ENCODE data around the gene B4GALNT4. TPM values are rescaled to one million over a fixed set of nuclear protein-coding genes. Genes with fewer than 3 reads are reported as not detected.

B4GALNT4 gene
- total and polyA plus RNA-seq, 2 of the 8 experiments (the other 6 are each of a cell fraction or from before 2014, with no cell fraction given) = 40.9 to 76.3 TPM

DNA sequence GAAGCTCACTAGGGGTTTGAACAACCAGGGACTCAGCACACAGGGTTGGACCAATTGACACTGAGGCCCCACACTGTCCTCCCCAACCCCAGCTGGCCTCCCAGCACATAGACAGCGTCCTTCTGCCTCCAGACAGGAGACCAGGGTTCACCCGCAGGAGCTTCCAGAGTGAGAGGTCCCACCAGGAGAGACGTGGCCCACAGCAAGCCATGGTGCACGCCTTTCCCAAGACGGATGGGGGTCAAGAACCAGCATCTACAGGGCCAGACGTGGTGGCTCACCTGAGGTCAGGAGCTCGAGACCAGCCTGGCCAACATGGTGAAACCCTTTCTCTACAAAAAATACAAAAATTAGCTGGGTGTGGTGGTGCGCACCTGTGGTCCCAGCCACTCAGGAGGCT lies 57.6 kb downstream of the B4GALNT4 start:
- POLR2A ChIA-PET (ENCODE audit: partially characterized antibody) = interaction anchor here (1.3 to 3.7 kb wide), 4 partner anchors 11 to 24 kb away, joined by 4 to 23 read pairs (median 5); partner anchors contain the start of genes PTDSS2 and SIGIRR
- H3K27me3 ChIP-seq (replicated peaks in 1 of 4; ENCODE audit: control insufficient read depth in 3 of 4, extremely low read depth in 1 of 4, insufficient read depth in 3 of 4, low read length in 3 of 4) = no peaks in the 10 kb centered on the region
- H3K4me1 ChIP-seq (replicated peaks in 1 of 4; ENCODE audit: control insufficient read depth in 3 of 4, insufficient read depth in 4 of 4, low read length in 3 of 4) = no peaks in the 10 kb centered on the region; a peak in 1 of 7 replicates
- no peaks in the 10 kb centered on the region for H3K79me1 ChIP-seq (ENCODE audit: low read depth, low read length)
- CTCF ChIA-PET (ENCODE audit: partially characterized antibody) = interaction anchor here (0.7 to 1.9 kb wide), 3 partner anchors 12 to 22 kb away, joined by 3 to 6 read pairs (median 3); partner anchors contain the start of gene SIGIRR
- H3K18ac ChIP-seq (ENCODE audit: extremely low read depth, low read length) = no peak overlapping the region
- H2BK12ac ChIP-seq (ENCODE audit: low read depth, low read length) = no peak overlapping the region
- H3K23ac ChIP-seq (ENCODE audit: insufficient read length) = no peak overlapping the region
- FAIRE-seq = no peak
- H3K4me2 ChIP-seq (ENCODE audit: insufficient read depth in 1 of 2, low read depth in 2 of 2, low read length in 2 of 2) = no peak overlapping the region
- H2AFZ ChIP-seq (ENCODE audit: low read length) = no peak overlapping the region
- H3K9me3 ChIP-seq (ENCODE audit: insufficient read depth in 2 of 2, low read depth in 1 of 2, low read length in 1 of 2) = no peaks in the 10 kb centered on the region
- H2BK120ac ChIP-seq (replicated peaks; ENCODE audit: low read depth, low read length) = no peak overlapping the region
- H3K4me3 ChIP-seq (ENCODE audit: extremely low read depth in 1 of 4, insufficient read depth in 2 of 4, low read depth in 3 of 4, low read length in 4 of 4) = no peak overlapping the region
- H4K5ac ChIP-seq (ENCODE audit: insufficient read length, low read depth, low read length) = no peak overlapping the region
- H3K14ac ChIP-seq (ENCODE audit: insufficient read length) = no peak overlapping the region
- H4K8ac ChIP-seq (ENCODE audit: extremely low read depth, insufficient read depth, low read length) = no peak overlapping the region
- H3K23me2 ChIP-seq (ENCODE audit: low read depth, low read length) = no peaks in the 10 kb centered on the region
- H2BK5ac ChIP-seq (ENCODE audit: low read depth, low read length) = no peak overlapping the region
- no peak overlapping the region for H3K56ac ChIP-seq (replicated peaks; ENCODE audit: insufficient read length, low read depth, low read length)
- no peak overlapping the region for H3K4ac ChIP-seq (replicated peaks; ENCODE audit: insufficient read length, low read depth, low read length)
- no peak overlapping the region for H4K91ac ChIP-seq (replicated peaks; ENCODE audit: insufficient read length, low read length)
- no peak overlapping the region for H2BK20ac ChIP-seq (ENCODE audit: low read length)
- no peak for DNase-seq (ENCODE audit: low read depth in 1 of 2, low spot score in 2 of 2)
- 94% methylated on average over 8 of the region's 8 CpGs; no CpG with 5 or more reads in 1 of the 2 experiments for WGBS, 2 experiments (ENCODE audit: extremely low coverage in 1 of 2, insufficient coverage in 1 of 2, insufficient read length in 1 of 2, insufficient replicate concordance in 2 of 2, low coverage in 1 of 2, low lambda C conversion rate in 2 of 2, missing lambda C conversion rate in 1 of 2)
- no peaks in the 10 kb centered on the region for H3K79me2 ChIP-seq (ENCODE audit: control insufficient read depth in 1 of 2, insufficient read depth in 2 of 2, low read length in 2 of 2)
- no peak overlapping the region for H2AK5ac ChIP-seq (ENCODE audit: low read depth, low read length)
- no peak overlapping the region for H3K9ac ChIP-seq (replicated peaks in 1 of 4; ENCODE audit: extremely low read depth in 1 of 4, low read depth in 3 of 4, low read length in 3 of 4)
- H4K20me1 ChIP-seq (replicated peaks in 1 of 2; ENCODE audit: control insufficient read depth in 1 of 2, insufficient read depth in 2 of 2, low read length in 2 of 2) = no peaks in the 10 kb centered on the region
- no peaks in the 10 kb centered on the region for H3K36me3 ChIP-seq (ENCODE audit: control insufficient read depth in 2 of 4, insufficient read depth in 4 of 4, low read length in 3 of 4)
- H2BK15ac ChIP-seq (ENCODE audit: low read length) = no peak overlapping the region
- H3K27ac ChIP-seq (ENCODE audit: low read depth, low read length) = no peak overlapping the region
- TF ChIP-seq POLR2A (IDR thresholded peaks at IDR 0.05; ENCODE audit: control extremely low read depth in 1 of 2, low read depth in 2 of 2, low read length in 2 of 2) (no peak), ASH2L (IDR thresholded peaks at IDR 0.05; ENCODE audit: low read length) (no peak), POU5F1 (IDR thresholded peaks at IDR 0.05; ENCODE audit: low read depth, low read length) (no peak), TCF12 (IDR thresholded peaks at IDR 0.05; ENCODE audit: low read depth, low read length) (no peak), RNF2 (IDR thresholded peaks at IDR 0.05; ENCODE audit: borderline replicate concordance, low read depth, low read length, missing control alignments, poor library complexity, severe bottlenecking) (no peak), SUZ12 (IDR thresholded peaks at IDR 0.05; ENCODE audit: low read length) (no peak), TEAD4 (IDR thresholded peaks at IDR 0.05; ENCODE audit: low read depth, low read length) (no peak), BRCA1 (IDR thresholded peaks at IDR 0.05; ENCODE audit: low read depth, low read length) (no peak), TAF7 (optimal IDR thresholded peaks at IDR 0.05; ENCODE audit: borderline replicate concordance, low read depth, low read length) (no peak), ZNF274 (IDR thresholded peaks at IDR 0.05; ENCODE audit: borderline replicate concordance, extremely low read depth, low read length) (no peak), SRF (IDR thresholded peaks at IDR 0.05; ENCODE audit: low read depth, low read length) (no peak), SP1 (IDR thresholded peaks at IDR 0.05; ENCODE audit: low read depth, low read length) (no peak), RBBP5 (IDR thresholded peaks at IDR 0.05; ENCODE audit: borderline replicate concordance, low read depth, low read length) (no peak), ATF3 (IDR thresholded peaks at IDR 0.05; ENCODE audit: insufficient read depth, low read depth, low read length) (no peak)

All from H1 (cell line).